Sigmoid colon (tissue), 4 donors: ENCODE data around the gene HVCN1.

Experiments used
- EP300 ChIP-seq, 4 donors: sonication (generic); formaldehyde crosslinking; IDR thresholded peaks; one replicate each; pipeline ENCODE4 v1.6.1; 2017; ENCODE audit warnings: antibody characterized with exemption in 4 of 4
- POLR2A ChIP-seq, 2 donors: fragments of 450-650 bp; IDR thresholded peaks; one replicate each; pipeline ENCODE4 v1.6.1; 2016; ENCODE audit warnings: antibody characterized with exemption in 2 of 2, mild to moderate bottlenecking in 2 of 2, moderate library complexity in 2 of 2
- POLR2AphosphoS5 ChIP-seq, 4 donors: sonication (generic); formaldehyde crosslinking; IDR thresholded peaks; one replicate each; pipeline ENCODE4 v1.6.1; 2017; ENCODE audit warnings: antibody characterized with exemption in 4 of 4
- TF ChIP-seq, protein P1 (sequence below), 4 experiments: fragments of 450-650 bp in 3 of 4; fragments of 200-600 bp in 1 of 4; IDR thresholded peaks; one replicate each; pipeline ENCODE4 v1.5.1; 2016 to 2019; ENCODE audit warnings: antibody characterized with exemption in 4 of 4, mild to moderate bottlenecking in 3 of 4, moderate library complexity in 2 of 4

DNA sequence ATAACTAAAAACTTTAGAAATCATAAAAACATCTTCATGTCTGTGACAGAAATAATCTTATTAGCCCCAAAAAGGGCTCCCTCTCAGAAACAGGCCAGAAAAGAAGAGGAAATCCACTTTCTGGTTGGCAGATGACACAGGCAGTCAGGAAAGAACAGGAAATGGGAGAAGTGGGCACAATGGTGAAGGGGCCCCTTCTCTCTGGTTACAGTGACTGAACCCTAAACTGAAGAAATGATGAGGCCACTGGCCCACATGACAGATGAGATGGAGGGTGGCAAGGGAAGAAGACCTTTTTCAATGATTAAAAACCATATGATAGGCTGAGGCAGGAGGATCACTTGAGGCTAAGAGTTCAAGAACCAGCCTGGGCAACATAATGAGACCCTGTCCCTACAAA, 53.9 kb downstream of the HVCN1 start:
- TF ChIP-seq, protein P1, sequence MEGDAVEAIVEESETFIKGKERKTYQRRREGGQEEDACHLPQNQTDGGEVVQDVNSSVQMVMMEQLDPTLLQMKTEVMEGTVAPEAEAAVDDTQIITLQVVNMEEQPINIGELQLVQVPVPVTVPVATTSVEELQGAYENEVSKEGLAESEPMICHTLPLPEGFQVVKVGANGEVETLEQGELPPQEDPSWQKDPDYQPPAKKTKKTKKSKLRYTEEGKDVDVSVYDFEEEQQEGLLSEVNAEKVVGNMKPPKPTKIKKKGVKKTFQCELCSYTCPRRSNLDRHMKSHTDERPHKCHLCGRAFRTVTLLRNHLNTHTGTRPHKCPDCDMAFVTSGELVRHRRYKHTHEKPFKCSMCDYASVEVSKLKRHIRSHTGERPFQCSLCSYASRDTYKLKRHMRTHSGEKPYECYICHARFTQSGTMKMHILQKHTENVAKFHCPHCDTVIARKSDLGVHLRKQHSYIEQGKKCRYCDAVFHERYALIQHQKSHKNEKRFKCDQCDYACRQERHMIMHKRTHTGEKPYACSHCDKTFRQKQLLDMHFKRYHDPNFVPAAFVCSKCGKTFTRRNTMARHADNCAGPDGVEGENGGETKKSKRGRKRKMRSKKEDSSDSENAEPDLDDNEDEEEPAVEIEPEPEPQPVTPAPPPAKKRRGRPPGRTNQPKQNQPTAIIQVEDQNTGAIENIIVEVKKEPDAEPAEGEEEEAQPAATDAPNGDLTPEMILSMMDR (IDR thresholded peaks at IDR 0.05): no peak
- TF ChIP-seq POLR2AphosphoS5 (IDR thresholded peaks at IDR 0.05) (no peak), POLR2A (IDR thresholded peaks at IDR 0.05) (no peak), EP300 (IDR thresholded peaks at IDR 0.05) (no peak)
